HUES64 (cell line): ENCODE measurements around the gene RTF2.

Experiments
- H3K27ac ChIP-seq: 2 replicates; pipeline ENCODE4 v1.7.0; 2013; ENCODE audit warnings: low read depth, low read length, inconsistent platforms
- H3K27me3 ChIP-seq: 2 replicates; pipeline ENCODE4 v1.6.1; 2013; ENCODE audit warnings: mild to moderate bottlenecking, low read length; ENCODE audit not compliant: insufficient read depth
- H3K36me3 ChIP-seq: 2 replicates; pipeline ENCODE4 v1.6.1; 2013; ENCODE audit warnings: mild to moderate bottlenecking, low read length; ENCODE audit not compliant: insufficient read depth
- H3K4me1 ChIP-seq: 2 replicates; pipeline ENCODE4 v1.6.1; 2013; ENCODE audit warnings: mild to moderate bottlenecking, low read length, moderate library complexity; ENCODE audit not compliant: insufficient read depth
- H3K4me3 ChIP-seq: 2 replicates; pipeline ENCODE4 v1.5.1; 2013; ENCODE audit warnings: mild to moderate bottlenecking, low read length, moderate library complexity
- H3K9ac ChIP-seq: 2 replicates; pipeline ENCODE4 v1.6.1; 2013; ENCODE audit warnings: mild to moderate bottlenecking, low read depth, low read length
- H3K9me3 ChIP-seq: 2 replicates; pipeline ENCODE4 v1.6.1; 2013; ENCODE audit warnings: low read depth, low read length; ENCODE audit not compliant: insufficient read depth
- WGBS: fragments of 150-250, 120-280 bp; methylation state at CpG from one replicate; pipeline ENCODE4 v1.1.7; 2013; ENCODE audit warnings: missing lambda C conversion rate; 5-methylcytosine and 5-hydroxymethylcytosine counted together

The RTF2 gene

GRCh38 chr20:56438284-56438683 is 30.1 kb upstream of the RTF2 start:
- H3K27ac ChIP-seq = no peak overlapping the region
- no peaks in the 10 kb centered on the region for H3K9me3 ChIP-seq
- no peak overlapping the region for H3K4me3 ChIP-seq
- no peaks in the 10 kb centered on the region for H3K27me3 ChIP-seq
- no peak overlapping the region for H3K9ac ChIP-seq
- no peaks in the 10 kb centered on the region for H3K36me3 ChIP-seq
- WGBS = 98% methylated on average over 4 of the region's 4 CpGs
- H3K4me1 ChIP-seq = no peaks in the 10 kb centered on the region

- Histone ChIP-seq H3K27me3 (no peaks in the 10 kb centered on the region), H3K4me1 (no peaks in the 10 kb centered on the region), H3K36me3 (no peaks in the 10 kb centered on the region), H3K27ac (no peak overlapping the region), H3K9ac (no peak overlapping the region), H3K9me3 (no peaks in the 10 kb centered on the region), H3K4me3 (no peak overlapping the region)
- WGBS = 84% methylated on average over 5 of the region's 5 CpGs
These were observed 28.6 kb upstream of the RTF2 start for GRCh38 chr20:56439771-56440291.

GRCh38 chr20:56440346-56441007 is 27.9 kb upstream of the RTF2 start:
- Histone ChIP-seq H3K4me3 (no peak overlapping the region), H3K36me3 (no peaks in the 10 kb centered on the region), H3K9me3 (no peaks in the 10 kb centered on the region), H3K4me1 (no peaks in the 10 kb centered on the region), H3K9ac (no peak overlapping the region), H3K27ac (no peak overlapping the region), H3K27me3 (no peaks in the 10 kb centered on the region)
- WGBS = 95% methylated on average over 4 of the region's 4 CpGs

- H3K4me3 ChIP-seq = no peak overlapping the region
- H3K27me3 ChIP-seq = no peaks in the 10 kb centered on the region
- H3K9me3 ChIP-seq = no peaks in the 10 kb centered on the region
- 94% methylated on average over 17 of the region's 17 CpGs for WGBS
- no peaks in the 10 kb centered on the region for H3K36me3 ChIP-seq
- no peak overlapping the region for H3K9ac ChIP-seq
- 0 out of 2 replicates have a peak, but pooled peaks cover 3% of the 10 kb centered on the region for H3K4me1 ChIP-seq
- H3K27ac ChIP-seq = no peak overlapping the region
These were observed 25.8 kb upstream of the RTF2 start for GRCh38 chr20:56442389-56443365.

- H3K9ac ChIP-seq = no peak overlapping the region
- H3K36me3 ChIP-seq = no peaks in the 10 kb centered on the region
- no peak overlapping the region for H3K4me3 ChIP-seq
- 83% methylated on average over 27 of the region's 27 CpGs for WGBS
- H3K27ac ChIP-seq = no peak overlapping the region
- H3K27me3 ChIP-seq = no peaks in the 10 kb centered on the region
- H3K4me1 ChIP-seq = 0 out of 2 replicates have a peak, but pooled peaks cover 3% of the 10 kb centered on the region
- no peaks in the 10 kb centered on the region for H3K9me3 ChIP-seq
These were observed 24.5 kb upstream of the RTF2 start for GRCh38 chr20:56443654-56444540.

GRCh38 chr20:56445130-56445529 is 23.3 kb upstream of the RTF2 start:
- Histone ChIP-seq H3K27me3 (no peaks in the 10 kb centered on the region), H3K27ac (no peak overlapping the region), H3K4me3 (no peak overlapping the region), H3K36me3 (no peaks in the 10 kb centered on the region), H3K9ac (no peak overlapping the region), H3K4me1 (0 out of 2 replicates have a peak, but pooled peaks cover 3% of the 10 kb centered on the region), H3K9me3 (no peaks in the 10 kb centered on the region)
- 93% methylated on average over 3 of the region's 3 CpGs for WGBS

- Histone ChIP-seq H3K9me3 (no peaks in the 10 kb centered on the region), H3K4me3 (no peak overlapping the region), H3K9ac (no peak overlapping the region), H3K4me1 (0 out of 2 replicates have a peak, but pooled peaks cover 3% of the 10 kb centered on the region), H3K36me3 (no peaks in the 10 kb centered on the region), H3K27me3 (no peaks in the 10 kb centered on the region), H3K27ac (no peak overlapping the region)
- 90% methylated on average over 16 of the region's 16 CpGs for WGBS
These were observed 22.9 kb upstream of the RTF2 start for GRCh38 chr20:56445540-56445939.

GRCh38 chr20:56447227-56447626 is 21.2 kb upstream of the RTF2 start:
- H3K27ac ChIP-seq = no peak overlapping the region
- H3K9me3 ChIP-seq = no peaks in the 10 kb centered on the region
- no peaks in the 10 kb centered on the region for H3K36me3 ChIP-seq
- H3K4me3 ChIP-seq = no peak overlapping the region
- H3K27me3 ChIP-seq = peaks cover 2% of the 10 kb centered on the region; the same call in 1 of the 2 replicates
- H3K4me1 ChIP-seq = 0 out of 2 replicates have a peak, but pooled peaks cover 3% of the 10 kb centered on the region
- H3K9ac ChIP-seq = no peak overlapping the region

GRCh38 chr20:56449459-56449858 is 19.0 kb upstream of the RTF2 start:
- 84% methylated on average over 3 of the region's 5 CpGs for WGBS
- Histone ChIP-seq H3K9me3 (no peaks in the 10 kb centered on the region), H3K4me1 (0 out of 2 replicates have a peak, but pooled peaks cover 3% of the 10 kb centered on the region), H3K4me3 (no peak overlapping the region), H3K27me3 (peaks cover 3% of the 10 kb centered on the region; the same call in 1 of the 2 replicates), H3K36me3 (no peaks in the 10 kb centered on the region), H3K9ac (no peak overlapping the region), H3K27ac (no peak overlapping the region)

- Histone ChIP-seq H3K27ac (no peak overlapping the region), H3K4me3 (no peak overlapping the region), H3K9me3 (no peaks in the 10 kb centered on the region), H3K4me1 (0 out of 2 replicates have a peak, but pooled peaks cover 3% of the 10 kb centered on the region), H3K27me3 (peaks cover 3% of the 10 kb centered on the region; the same call in 1 of the 2 replicates), H3K9ac (no peak overlapping the region), H3K36me3 (no peaks in the 10 kb centered on the region)
- WGBS = 86% methylated on average over 13 of the region's 13 CpGs
These were observed 17.2 kb upstream of the RTF2 start for GRCh38 chr20:56451056-56451765.
